HepG2 (cell line): Measurements from ENCODE around the gene SPATC1L. TPM values are rescaled to one million over a fixed set of nuclear protein-coding genes. Genes with fewer than 3 reads are reported as not detected.
"Not testable (repeated sequence)": the region's sequence is repeated elsewhere in the genome, so short reads cannot be mapped to it uniquely, and the experiment has no call there.

ENCODE experiments used
- ATAC-seq: fragments of 200-7000 bp; cut with Tn5 transposase; 3 replicates; pipeline ENCODE4 v1.9.1; 2020; ENCODE audit warnings: mild to moderate bottlenecking, moderate library complexity
- BruUV-seq: library from RNA; stranded (reverse); fragments of 400-500 nt; replicated peaks from 2 replicates; lab custom pipeline; 2021; lab: Mats Ljungman, UMichigan
- CTCF ChIA-PET: fragments of 300-600 bp; formaldehyde crosslinking; extraction: SDS; loops from one replicate; lab custom pipeline; 2021; ENCODE audit warnings: low total read pairs, inconsistent platforms, low intra/inter-chr PET ratio; lab: Yijun Ruan, JAX
- POLR2A ChIA-PET: fragments of 350-600 bp; sonication (Branson Sonifier 250); formaldehyde crosslinking; loops from one replicate; lab custom pipeline; 2020; ENCODE audit warnings: antibody characterized with exemption, inconsistent platforms; lab: Yijun Ruan, JAX
- DNase-seq: peaks from one replicate; pipeline ENCODE4 v3.0.0-alpha.2; 2015; ENCODE audit warnings: low spot score
- FAIRE-seq: peaks from 3 replicates; lab custom pipeline; 2011; peaks lifted over from hg19 to GRCh38; lab: Jason Lieb, UNC
- H2AFZ ChIP-seq: one replicate; pipeline ENCODE4 v1.6.1; 2011; ENCODE audit warnings: low read length, inconsistent platforms
- H3K27ac ChIP-seq: fragments of 300-600 bp; 3 replicates; pipeline ENCODE4 v1.8.0; 2011; ENCODE audit warnings: mixed run types, mild to moderate bottlenecking, mixed read lengths, low read length, inconsistent platforms; ENCODE audit not compliant: insufficient read depth; ENCODE audit errors: extremely low read length
- H3K27me3 ChIP-seq, 2 experiments: fragments of 200-600 bp in 1 of 2; 2 replicates in 1 of 2; 3 replicates in 1 of 2; pipeline versions ENCODE4 v1.6.0 to v1.8.0; 2011; ENCODE audit warnings: low read length in 2 of 2, mild to moderate bottlenecking in 2 of 2, moderate library complexity in 2 of 2, inconsistent platforms in 1 of 2; ENCODE audit not compliant: insufficient read depth in 2 of 2, control insufficient read depth in 1 of 2
- H3K36me3 ChIP-seq, 2 experiments: fragments of 200-600 bp in 1 of 2; replicated peaks in 1 of 2; 2 replicates in 1 of 2; 3 replicates in 1 of 2; pipeline versions ENCODE4 v1.5.1 to v1.8.0; 2011; ENCODE audit warnings: low read length in 2 of 2, inconsistent platforms in 1 of 2; ENCODE audit not compliant: insufficient read depth in 2 of 2, control insufficient read depth in 1 of 2
- H3K4me1 ChIP-seq: 2 replicates; pipeline ENCODE4 v1.5.1; 2012; ENCODE audit warnings: low read length, inconsistent platforms; ENCODE audit not compliant: insufficient read depth
- H3K4me2 ChIP-seq: 2 replicates; pipeline ENCODE4 v1.6.0; 2011; ENCODE audit warnings: low read depth, low read length, inconsistent platforms
- H3K4me3 ChIP-seq, 3 experiments: fragments of 200-600 bp in 1 of 3; sonication (generic), shearing (Covaris generic) in 1 of 3; replicated peaks in 1 of 3; 2 replicates each; pipeline ENCODE4 v1.5.1; 2011 to 2016; ENCODE audit warnings: low read length in 3 of 3, inconsistent platforms in 2 of 3, low read depth in 2 of 3, mild to moderate bottlenecking in 2 of 3, control low read depth in 1 of 3, mixed read lengths in 1 of 3; ENCODE audit not compliant: insufficient read depth in 1 of 3
- H3K79me2 ChIP-seq: one replicate; pipeline ENCODE4 v1.6.1; 2011; ENCODE audit warnings: low read length, inconsistent platforms; ENCODE audit not compliant: insufficient read depth
- H3K9ac ChIP-seq: 2 replicates; pipeline ENCODE4 v1.6.0; 2011; ENCODE audit warnings: mild to moderate bottlenecking, low read depth, low read length, inconsistent platforms; ENCODE audit not compliant: insufficient read depth
- H3K9me3 ChIP-seq: 2 replicates; pipeline ENCODE4 v1.5.1; 2012; ENCODE audit warnings: mild to moderate bottlenecking, low read length
- H4K20me1 ChIP-seq: 2 replicates; pipeline ENCODE4 v1.6.0; 2011; ENCODE audit warnings: inconsistent platforms, mild to moderate bottlenecking, low read length, moderate library complexity; ENCODE audit not compliant: insufficient read depth
- GABPB1 ChIP-seq: IDR thresholded peaks from 2 replicates; pipeline ENCODE4 v1.6.1; 2016; ENCODE audit warnings: mild to moderate bottlenecking, missing genetic modification reagents, moderate library complexity, missing compliant biosample characterization
- ZBTB7A ChIP-seq: sonication (generic); formaldehyde crosslinking; IDR thresholded peaks from 2 replicates; pipeline ENCODE4 v1.8.0; 2022; ENCODE audit warnings: mild to moderate bottlenecking, missing genetic modification reagents
- ZFP36L1 ChIP-seq: sonication (generic); formaldehyde crosslinking; IDR thresholded peaks from 2 replicates; pipeline ENCODE4 v1.8.0; 2022; ENCODE audit warnings: mild to moderate bottlenecking, missing genetic modification reagents, moderate library complexity
- ZNF761 ChIP-seq: sonication (generic); formaldehyde crosslinking; conservative IDR thresholded peaks from 2 replicates; pipeline ENCODE4 v1.4.0; 2020; ENCODE audit warnings: mild to moderate bottlenecking, missing genetic modification reagents
- WGBS: methylation state at CpG from one replicate; pipeline ENCODE4 v1.1.6; 2017; ENCODE audit warnings: low lambda C conversion rate; 5-methylcytosine and 5-hydroxymethylcytosine counted together
- in situ Hi-C: cut with HindIII; loops from 2 replicates; pipeline ENCODE4 v1.10.0; 2017; ENCODE audit warnings: low pct_unique_long_range_greater_than_20kb; ENCODE audit not compliant: extremely low pct_ligation_motif_present
- intact Hi-C: fragments of 100-400 bp; cut with micrococcal nuclease; formaldehyde crosslinking; loops from one replicate; pipeline ENCODE4 v1.10.0; 2022; ENCODE audit not compliant: unreplicated experiment
- polyA plus RNA-seq, 8 experiments: library from polyadenylated mRNA; depleted of rRNA in 3 of 8; stranded (reverse) in 7 of 8; unstranded in 1 of 8; fragments of >200 nt; fragmentation: Illumina TruSeq in 4 of 8; extraction: Trizol in 4 of 8; gene quantifications; 2 replicates each; pipeline versions ENCODE4 v1.2.1 to v1.2.3, GENCODE V29; 2011 to 2016; ENCODE audit warnings: low read depth in 4 of 8, missing spikeins in 1 of 8, mixed read lengths in 1 of 8; ENCODE audit not compliant: insufficient read depth in 1 of 8
- total RNA-seq, 5 experiments: library from RNA; depleted of rRNA; stranded (reverse); fragments of >200 nt; fragmentation: Illumina TruSeq; extraction: Trizol; gene quantifications; 2 replicates each; pipeline ENCODE4 v1.2.3, GENCODE V29; 2016; ENCODE audit warnings: low read depth in 1 of 5
- TF ChIP-seq, protein P1 (sequence below): sonication (generic); formaldehyde crosslinking; IDR thresholded peaks from 2 replicates; pipeline ENCODE4 v1.4.0; 2020; ENCODE audit warnings: low read depth, mild to moderate bottlenecking, missing genetic modification reagents
- TF ChIP-seq, protein P2 (sequence below): sonication (generic); formaldehyde crosslinking; IDR thresholded peaks from 2 replicates; pipeline ENCODE4 v1.5.0; 2020; ENCODE audit warnings: mild to moderate bottlenecking, missing genetic modification reagents

SPATC1L gene
- total and polyA plus RNA-seq, 2 of the 13 experiments (the other 11 are each of a cell fraction or from before 2014, with no cell fraction given): 1.4 to 3.3 TPM

DNA sequence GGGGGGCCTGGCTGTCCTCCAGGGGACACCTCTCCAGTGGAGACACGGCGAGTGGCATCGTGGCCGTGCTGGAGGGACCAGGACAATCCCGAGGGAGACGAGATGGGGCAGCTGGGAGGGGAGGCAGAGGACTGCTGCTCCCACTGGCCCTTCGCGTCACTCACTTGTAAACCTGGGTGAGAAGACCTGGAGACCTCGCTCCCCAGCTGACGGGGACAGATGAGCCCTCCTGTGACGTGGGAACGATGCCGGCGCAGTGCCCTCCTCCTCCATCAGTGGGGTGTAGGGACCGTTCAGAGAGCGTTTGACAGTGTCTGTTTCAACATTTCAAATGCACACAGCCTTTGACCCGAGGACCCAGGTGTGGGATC lies 4.6 kb downstream of the SPATC1L start (continued):
- TF ChIP-seq, protein P1, sequence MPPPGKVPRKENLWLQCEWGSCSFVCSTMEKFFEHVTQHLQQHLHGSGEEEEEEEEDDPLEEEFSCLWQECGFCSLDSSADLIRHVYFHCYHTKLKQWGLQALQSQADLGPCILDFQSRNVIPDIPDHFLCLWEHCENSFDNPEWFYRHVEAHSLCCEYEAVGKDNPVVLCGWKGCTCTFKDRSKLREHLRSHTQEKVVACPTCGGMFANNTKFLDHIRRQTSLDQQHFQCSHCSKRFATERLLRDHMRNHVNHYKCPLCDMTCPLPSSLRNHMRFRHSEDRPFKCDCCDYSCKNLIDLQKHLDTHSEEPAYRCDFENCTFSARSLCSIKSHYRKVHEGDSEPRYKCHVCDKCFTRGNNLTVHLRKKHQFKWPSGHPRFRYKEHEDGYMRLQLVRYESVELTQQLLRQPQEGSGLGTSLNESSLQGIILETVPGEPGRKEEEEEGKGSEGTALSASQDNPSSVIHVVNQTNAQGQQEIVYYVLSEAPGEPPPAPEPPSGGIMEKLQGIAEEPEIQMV: no peak
- TF ChIP-seq ZNF761 (CRISPR knock-in tag): no peak
- TF ChIP-seq ZFP36L1: no peak
- no peak for TF ChIP-seq ZBTB7A (CRISPR knock-in tag)

DNA sequence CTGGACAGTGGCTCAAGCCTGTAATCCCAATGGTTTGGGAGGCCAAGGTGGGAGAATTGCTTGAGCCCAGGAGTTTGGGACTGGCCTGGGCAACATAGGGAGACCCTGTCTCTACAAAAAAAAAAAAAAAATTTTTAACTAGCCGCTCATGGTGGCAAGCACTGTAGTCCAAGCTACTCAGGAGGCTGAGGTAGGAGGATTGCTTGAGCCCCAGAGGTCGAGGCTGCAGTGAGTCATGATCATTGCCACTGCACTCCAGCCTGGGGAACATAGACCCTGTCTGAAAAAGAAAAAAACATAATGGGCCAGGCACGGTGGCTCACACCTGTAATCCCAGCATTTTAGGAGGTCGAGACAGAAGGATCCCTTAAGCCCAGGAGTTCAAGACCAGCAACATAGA lies 5.3 kb downstream of the SPATC1L start:
- 51% methylated on average over 4 of the region's 4 CpGs for WGBS
- DNase-seq (no peak), FAIRE-seq (no peak), ATAC-seq (no peak)
- Histone ChIP-seq H4K20me1 (0 out of 2 replicates have a peak, but pooled peaks cover 2% of the 10 kb centered on the region), H3K79me2 (no peaks in the 10 kb centered on the region), H3K4me2 (no peak overlapping the region), H3K4me1 (peaks cover 20% of the 10 kb centered on the region), H3K4me3 (no peak overlapping the region), H2AFZ (no peak overlapping the region), H3K9ac (no peak overlapping the region), H3K9me3 (no peaks in the 10 kb centered on the region), H3K36me3 (no peaks in the 10 kb centered on the region), H3K27ac (no peak overlapping the region), H3K27me3 (no peaks in the 10 kb centered on the region; a peak in 1 of 5 replicates)
- in situ Hi-C loops (no loop called here), intact Hi-C loops (no loop called here)
- no TSS peak for BruUV-seq
- ChIA-PET POLR2A (no interaction called here), CTCF (no interaction called here)
- TF ChIP-seq, protein P2, sequence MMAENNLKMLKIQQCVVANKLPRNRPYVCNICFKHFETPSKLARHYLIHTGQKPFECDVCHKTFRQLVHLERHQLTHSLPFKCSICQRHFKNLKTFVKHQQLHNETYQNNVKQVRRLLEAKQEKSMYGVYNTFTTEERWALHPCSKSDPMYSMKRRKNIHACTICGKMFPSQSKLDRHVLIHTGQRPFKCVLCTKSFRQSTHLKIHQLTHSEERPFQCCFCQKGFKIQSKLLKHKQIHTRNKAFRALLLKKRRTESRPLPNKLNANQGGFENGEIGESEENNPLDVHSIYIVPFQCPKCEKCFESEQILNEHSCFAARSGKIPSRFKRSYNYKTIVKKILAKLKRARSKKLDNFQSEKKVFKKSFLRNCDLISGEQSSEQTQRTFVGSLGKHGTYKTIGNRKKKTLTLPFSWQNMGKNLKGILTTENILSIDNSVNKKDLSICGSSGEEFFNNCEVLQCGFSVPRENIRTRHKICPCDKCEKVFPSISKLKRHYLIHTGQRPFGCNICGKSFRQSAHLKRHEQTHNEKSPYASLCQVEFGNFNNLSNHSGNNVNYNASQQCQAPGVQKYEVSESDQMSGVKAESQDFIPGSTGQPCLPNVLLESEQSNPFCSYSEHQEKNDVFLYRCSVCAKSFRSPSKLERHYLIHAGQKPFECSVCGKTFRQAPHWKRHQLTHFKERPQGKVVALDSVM (CRISPR knock-in tag): peak; percentile 59; the same call in 1 of the 2 replicates
- TF ChIP-seq GABPB1 (CRISPR knock-in tag): no peak

DNA sequence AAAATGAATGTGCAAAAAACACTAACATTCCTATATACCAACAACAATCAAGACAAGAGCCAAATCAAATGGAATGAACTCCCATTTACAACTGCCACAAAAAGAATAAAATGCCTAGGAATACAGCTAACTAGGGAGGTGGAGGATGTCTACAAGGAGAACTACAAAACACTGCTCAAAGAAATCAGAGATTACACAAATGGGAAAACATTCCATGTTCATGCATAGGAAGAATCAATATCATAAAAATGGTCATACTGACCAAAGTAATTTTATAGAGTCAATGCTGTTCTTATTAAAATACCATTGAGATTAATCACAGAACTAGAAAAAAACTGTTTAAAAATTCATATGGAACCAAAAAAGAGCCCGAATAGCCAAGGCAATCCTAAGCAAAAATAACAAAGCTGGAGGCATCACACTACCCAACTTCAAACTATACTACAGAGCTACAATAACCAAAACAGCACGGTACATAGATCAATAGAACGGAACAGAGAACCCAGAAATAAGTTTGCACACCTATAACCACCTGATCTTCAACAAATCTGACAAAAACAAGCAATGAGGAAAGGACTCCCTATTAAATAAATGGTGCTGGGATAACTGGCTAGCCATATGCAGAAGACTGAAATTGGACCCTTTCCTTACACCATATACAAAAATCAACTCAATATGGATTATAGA lies 7.7 kb downstream of the SPATC1L start:
- H3K27me3 ChIP-seq, H3K4me2 ChIP-seq, ATAC-seq, H3K4me3 ChIP-seq, FAIRE-seq, in situ Hi-C loops, H3K79me2 ChIP-seq, BruUV-seq, POLR2A ChIA-PET, H2AFZ ChIP-seq, intact Hi-C loops, H4K20me1 ChIP-seq, H3K9me3 ChIP-seq, CTCF ChIA-PET, H3K27ac ChIP-seq, H3K36me3 ChIP-seq, H3K9ac ChIP-seq, DNase-seq: not testable (repeated sequence)
- 63% methylated on average over 3 of the region's 3 CpGs for WGBS
- H3K4me1 ChIP-seq: peaks cover 12% of the 10 kb centered on the region
